Smooth muscle cell (in vitro differentiated cells): Measurements from ENCODE around the gene SERPINH1. TPM values are rescaled to one million over a fixed set of nuclear protein-coding genes. Genes with fewer than 3 reads are reported as not detected.

ENCODE experiments used
- DNase-seq: peaks from one replicate; lab custom pipeline; 2025; ENCODE audit not compliant: unreplicated experiment; lab: John Stamatoyannopoulos, UW
- H2AFZ ChIP-seq: fragments of 200-600 bp; sonication (generic); 2 replicates; pipeline ENCODE4 v1.6.0; 2016; ENCODE audit warnings: antibody characterized with exemption, low read depth, mild to moderate bottlenecking
- H3F3A ChIP-seq: fragments of 200-600 bp; sonication (generic); 2 replicates; pipeline ENCODE4 v1.6.0; 2017; ENCODE audit warnings: antibody characterized with exemption, low read depth
- H3K27ac ChIP-seq: fragments of 200-600 bp; sonication (generic); 2 replicates; pipeline ENCODE4 v1.5.1; 2016; ENCODE audit warnings: low read depth, mild to moderate bottlenecking
- H3K27me3 ChIP-seq: fragments of 200-600 bp; sonication (generic); 2 replicates; pipeline ENCODE4 v1.6.1; 2016; ENCODE audit warnings: low read depth, mild to moderate bottlenecking
- H3K36me3 ChIP-seq: fragments of 200-600 bp; sonication (generic); 2 replicates; pipeline ENCODE4 v1.5.1; 2016; ENCODE audit warnings: low read depth
- H3K4me1 ChIP-seq: fragments of 200-600 bp; sonication (generic); 2 replicates; pipeline ENCODE4 v1.5.1; 2016; ENCODE audit warnings: low read depth
- H3K4me2 ChIP-seq: fragments of 200-600 bp; sonication (generic); 2 replicates; pipeline ENCODE4 v1.6.0; 2016; ENCODE audit warnings: mild to moderate bottlenecking
- H3K4me3 ChIP-seq: fragments of 200-600 bp; sonication (generic); 2 replicates; pipeline ENCODE4 v1.5.1; 2016; ENCODE audit warnings: mild to moderate bottlenecking
- H3K79me2 ChIP-seq: fragments of 200-600 bp; sonication (generic); 2 replicates; pipeline ENCODE4 v1.6.0; 2016; ENCODE audit warnings: low read depth, mild to moderate bottlenecking
- H3K9ac ChIP-seq: fragments of 200-600 bp; sonication (generic); 2 replicates; pipeline ENCODE4 v1.6.0; 2016; ENCODE audit warnings: low read depth
- H3K9me3 ChIP-seq: fragments of 200-600 bp; sonication (generic); replicated peaks from 2 replicates; pipeline ENCODE4 v1.5.1; 2016; ENCODE audit warnings: low read depth
- H4K20me1 ChIP-seq: fragments of 200-600 bp; sonication (generic); 2 replicates; pipeline ENCODE4 v1.6.0; 2016; ENCODE audit warnings: low read depth
- CTCF ChIP-seq: fragments of 200-600 bp; sonication (generic); IDR thresholded peaks from 2 replicates; pipeline ENCODE4 v1.5.1; 2017; ENCODE audit warnings: borderline replicate concordance, mild to moderate bottlenecking, antibody characterized with exemption; ENCODE audit not compliant: insufficient read depth, poor library complexity, severe bottlenecking
- WGBS: methylation state at CpG from one replicate; pipeline ENCODE4 v1.1.7; 2016; ENCODE audit warnings: low lambda C conversion rate; 5-methylcytosine and 5-hydroxymethylcytosine counted together
- polyA plus RNA-seq: library from polyadenylated mRNA; unstranded; fragments of >200 nt; fragmentation: Nextera tagmentation; extraction: Ambion mirVana; gene quantifications from 2 replicates; pipeline ENCODE4 v1.2.1, GENCODE V29; 2016
- total RNA-seq: library from RNA; depleted of rRNA; stranded (reverse); fragments of >200 nt; gene quantifications from 2 replicates; pipeline ENCODE4 v1.2.3, GENCODE V29; 2014

Gene SERPINH1
- total and polyA plus RNA-seq, 2 experiments from 2014 or later, result 1,493 to 2,653 TPM

DNA sequence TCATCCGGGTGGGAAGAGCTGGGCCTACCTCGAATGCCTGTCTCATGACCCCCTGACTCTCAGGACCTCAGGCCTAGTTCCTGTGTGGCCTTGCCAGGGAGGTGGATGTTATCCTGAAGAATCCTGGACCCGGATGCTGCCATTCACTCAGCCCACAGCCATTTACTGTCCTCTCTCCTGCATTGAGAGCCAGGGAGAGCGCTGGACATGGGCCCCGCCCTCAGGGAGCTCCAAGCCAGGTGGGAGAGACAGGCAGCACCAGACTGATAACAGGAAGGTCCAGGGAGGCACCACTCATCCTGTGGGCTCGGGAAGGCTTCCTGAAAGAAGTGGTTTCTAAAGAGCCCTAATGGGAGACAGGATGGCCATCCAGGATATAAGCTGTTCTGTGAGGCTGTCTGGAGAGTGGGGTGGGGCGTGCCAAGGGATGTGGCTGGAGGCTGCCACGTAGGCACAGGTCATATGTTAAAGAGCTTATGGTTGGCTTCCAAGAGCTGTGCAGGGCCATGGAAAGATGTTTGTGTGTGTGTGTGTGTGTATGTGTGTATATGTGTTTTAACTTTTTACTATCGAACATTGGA, 8.6 kb downstream of the SERPINH1 start:
- H3F3A ChIP-seq, result peaks cover 88% of the 10 kb centered on the region
- H3K4me1 ChIP-seq, result peaks cover 7% of the 10 kb centered on the region
- no peak overlapping the region for H2AFZ ChIP-seq
- H3K9ac ChIP-seq, result no peak overlapping the region
- H3K27me3 ChIP-seq, result no peaks in the 10 kb centered on the region
- no peak for TF ChIP-seq CTCF
- peak overlapping the region; percentile 42 for H3K27ac ChIP-seq
- H3K36me3 ChIP-seq, result peaks cover 16% of the 10 kb centered on the region
- WGBS, result 85% methylated on average over 9 of the region's 9 CpGs
- H4K20me1 ChIP-seq, result peaks cover 100% of the 10 kb centered on the region
- H3K9me3 ChIP-seq, result no peaks in the 10 kb centered on the region
- no peak overlapping the region for H3K4me2 ChIP-seq
- no peak for DNase-seq
- no peak overlapping the region for H3K4me3 ChIP-seq
- peaks cover 56% of the 10 kb centered on the region for H3K79me2 ChIP-seq

DNA sequence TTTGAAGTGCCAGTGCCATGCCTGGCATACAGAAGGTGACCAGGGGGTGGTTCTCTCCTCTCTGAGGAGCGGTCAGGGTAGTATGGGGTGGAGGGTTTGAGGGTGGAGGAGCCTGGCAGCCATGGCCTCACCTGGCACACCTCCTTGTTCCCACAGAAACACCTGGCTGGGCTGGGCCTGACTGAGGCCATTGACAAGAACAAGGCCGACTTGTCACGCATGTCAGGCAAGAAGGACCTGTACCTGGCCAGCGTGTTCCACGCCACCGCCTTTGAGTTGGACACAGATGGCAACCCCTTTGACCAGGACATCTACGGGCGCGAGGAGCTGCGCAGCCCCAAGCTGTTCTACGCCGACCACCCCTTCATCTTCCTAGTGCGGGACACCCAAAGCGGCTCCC, 9.6 kb downstream of the SERPINH1 start:
- Histone ChIP-seq H3K4me3 (no peak overlapping the region), H3K4me1 (no peaks in the 10 kb centered on the region), H3F3A (peaks cover 85% of the 10 kb centered on the region), H3K4me2 (no peak overlapping the region), H3K36me3 (peaks cover 16% of the 10 kb centered on the region), H3K27ac (peak overlapping the region; percentile 27), H3K27me3 (no peaks in the 10 kb centered on the region), H3K9me3 (no peaks in the 10 kb centered on the region), H4K20me1 (peaks cover 93% of the 10 kb centered on the region), H3K9ac (no peak overlapping the region), H2AFZ (no peak overlapping the region), H3K79me2 (peaks cover 46% of the 10 kb centered on the region)
- WGBS, result over 99% methylated on average over 14 of the region's 14 CpGs
- no peak for TF ChIP-seq CTCF
- DNase-seq, result no peak

GRCh38 chr11:75572744-75573143, 10.7 kb downstream of the SERPINH1 start:
- Histone ChIP-seq H3K4me2 (no peak overlapping the region), H2AFZ (no peak overlapping the region), H3K27me3 (no peaks in the 10 kb centered on the region), H4K20me1 (peaks cover 82% of the 10 kb centered on the region), H3K79me2 (peaks cover 35% of the 10 kb centered on the region), H3K4me3 (no peak overlapping the region), H3K9ac (no peak overlapping the region), H3K27ac (peak overlapping the region; percentile 27), H3K9me3 (no peaks in the 10 kb centered on the region), H3F3A (peaks cover 79% of the 10 kb centered on the region), H3K4me1 (no peaks in the 10 kb centered on the region), H3K36me3 (peaks cover 16% of the 10 kb centered on the region)
- 88% methylated on average over 8 of the region's 8 CpGs for WGBS
- DNase-seq, result no peak
- TF ChIP-seq CTCF, result no peak
